Astrocyte (in vitro differentiated cells and primary cell): ENCODE measurements around the gene EPRS1. TPM values are rescaled to one million over a fixed set of nuclear protein-coding genes. Genes with fewer than 3 reads are reported as not detected.

ENCODE experiments used
- DNase-seq: peaks from one replicate; pipeline ENCODE4 v3.0.0-alpha.2; 2010; ENCODE audit warnings: low read depth
- FAIRE-seq: peaks from 2 replicates; lab custom pipeline; 2011; peaks lifted over from hg19 to GRCh38; lab: Jason Lieb, UNC
- H2AFZ ChIP-seq: 2 replicates; pipeline ENCODE4 v1.6.0; 2012; ENCODE audit warnings: low read depth, low read length, inconsistent platforms
- H3K27ac ChIP-seq: 2 replicates; pipeline ENCODE4 v1.5.1; 2011; ENCODE audit warnings: low read depth, low read length, inconsistent platforms
- H3K27me3 ChIP-seq: 2 replicates; pipeline ENCODE4 v1.6.0; 2011; ENCODE audit warnings: low read length, inconsistent platforms; ENCODE audit not compliant: insufficient read depth
- H3K36me3 ChIP-seq: 2 replicates; pipeline ENCODE4 v1.5.1; 2011; ENCODE audit warnings: low read length, inconsistent platforms; ENCODE audit not compliant: insufficient read depth
- H3K4me1 ChIP-seq: 2 replicates; pipeline ENCODE4 v1.5.1; 2011; ENCODE audit warnings: low read length, inconsistent platforms; ENCODE audit not compliant: insufficient read depth
- H3K4me2 ChIP-seq: 2 replicates; pipeline ENCODE4 v1.6.0; 2012; ENCODE audit warnings: low read length, inconsistent platforms
- H3K4me3 ChIP-seq: 2 replicates; pipeline ENCODE4 v1.5.1; 2011; ENCODE audit warnings: low read depth, mild to moderate bottlenecking, low read length, inconsistent platforms; ENCODE audit not compliant: insufficient read depth
- H3K79me2 ChIP-seq: 2 replicates; pipeline ENCODE4 v1.6.0; 2012; ENCODE audit warnings: mild to moderate bottlenecking, low read length, inconsistent platforms; ENCODE audit not compliant: insufficient read depth
- H3K9ac ChIP-seq: 2 replicates; pipeline ENCODE4 v1.6.0; 2012; ENCODE audit warnings: mild to moderate bottlenecking, low read length, inconsistent platforms
- H3K9me3 ChIP-seq: 2 replicates; pipeline ENCODE4 v1.5.1; 2012; ENCODE audit warnings: low read depth, mild to moderate bottlenecking, low read length, inconsistent platforms; ENCODE audit not compliant: insufficient read depth
- H4K20me1 ChIP-seq: 2 replicates; pipeline ENCODE4 v1.6.0; 2012; ENCODE audit warnings: low read length, inconsistent platforms; ENCODE audit not compliant: insufficient read depth
- H3K27ac Mint-ChIP-seq: one replicate; pipeline ENCODE4 v1.8.0; 2021; ENCODE audit warnings: mild to moderate bottlenecking, mixed read lengths; ENCODE audit not compliant: unreplicated experiment
- H3K27me3 Mint-ChIP-seq: one replicate; pipeline ENCODE4 v1.8.0; 2021; ENCODE audit warnings: low read depth, mixed read lengths; ENCODE audit not compliant: unreplicated experiment
- H3K36me3 Mint-ChIP-seq: one replicate; pipeline ENCODE4 v1.8.0; 2021; ENCODE audit warnings: low read depth, mixed read lengths; ENCODE audit not compliant: unreplicated experiment
- H3K4me1 Mint-ChIP-seq: one replicate; pipeline ENCODE4 v1.8.0; 2021; ENCODE audit warnings: low read depth, mixed read lengths; ENCODE audit not compliant: unreplicated experiment
- H3K4me3 Mint-ChIP-seq: one replicate; pipeline ENCODE4 v1.8.0; 2021; ENCODE audit warnings: mild to moderate bottlenecking, moderate library complexity, mixed read lengths; ENCODE audit not compliant: unreplicated experiment
- H3K9me3 Mint-ChIP-seq: one replicate; pipeline ENCODE4 v1.8.0; 2021; ENCODE audit warnings: mild to moderate bottlenecking, mixed read lengths; ENCODE audit not compliant: unreplicated experiment
- CTCF ChIP-seq: IDR thresholded peaks from 2 replicates; pipeline ENCODE4 v1.5.1; 2011; ENCODE audit warnings: low read depth, mild to moderate bottlenecking, inconsistent platforms, low read length, moderate library complexity; ENCODE audit not compliant: insufficient read depth
- EZH2 ChIP-seq: IDR thresholded peaks from 2 replicates; pipeline ENCODE4 v1.6.1; 2012; ENCODE audit warnings: mild to moderate bottlenecking, low read length, inconsistent platforms; ENCODE audit not compliant: insufficient read depth
- total RNA-seq: library from RNA; stranded (reverse); gene quantifications from 2 replicates; pipeline ENCODE4 v1.2.1, GENCODE V29; 2021

The EPRS1 gene
- total RNA-seq, 1 donor from 2014 or later: 159 TPM

DNA sequence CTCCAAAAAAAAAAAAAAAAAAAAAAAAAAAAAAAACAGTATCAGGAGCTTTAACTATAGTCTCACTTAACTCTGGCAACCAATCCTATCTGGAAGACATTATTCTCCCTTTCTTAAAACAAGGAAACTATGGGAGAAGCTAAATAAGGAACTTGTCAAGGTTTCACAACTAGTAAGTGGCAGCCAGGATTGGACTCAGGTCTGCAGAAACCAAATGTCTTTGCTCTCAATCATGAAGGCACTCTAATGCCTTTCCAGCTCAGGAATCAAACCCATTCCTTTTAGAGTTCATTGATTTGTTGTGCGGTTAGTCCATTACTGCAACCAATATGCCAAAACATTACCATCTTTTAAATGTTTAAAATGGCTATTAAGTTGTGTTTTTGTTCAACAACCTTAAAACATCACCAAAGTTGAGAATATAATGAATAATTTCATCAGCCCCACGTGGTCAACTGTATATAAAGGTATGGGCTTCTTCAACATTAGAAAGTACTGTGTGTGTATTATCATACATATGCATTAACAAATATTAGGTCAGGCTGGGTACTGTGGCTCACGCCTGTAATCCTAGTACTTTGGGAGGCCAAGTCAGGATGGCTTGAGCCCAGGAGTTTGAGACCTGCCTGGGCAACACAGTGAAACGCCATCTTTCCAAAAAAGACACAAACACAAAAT is 1.5 kb downstream of the EPRS1 start:
- H3K9me3 ChIP-seq: no peaks in the 10 kb centered on the region
- peak overlapping the region; percentile 92 for H3K4me3 Mint-ChIP-seq
- H3K4me2 ChIP-seq: peak overlapping the region; percentile 91

DNA sequence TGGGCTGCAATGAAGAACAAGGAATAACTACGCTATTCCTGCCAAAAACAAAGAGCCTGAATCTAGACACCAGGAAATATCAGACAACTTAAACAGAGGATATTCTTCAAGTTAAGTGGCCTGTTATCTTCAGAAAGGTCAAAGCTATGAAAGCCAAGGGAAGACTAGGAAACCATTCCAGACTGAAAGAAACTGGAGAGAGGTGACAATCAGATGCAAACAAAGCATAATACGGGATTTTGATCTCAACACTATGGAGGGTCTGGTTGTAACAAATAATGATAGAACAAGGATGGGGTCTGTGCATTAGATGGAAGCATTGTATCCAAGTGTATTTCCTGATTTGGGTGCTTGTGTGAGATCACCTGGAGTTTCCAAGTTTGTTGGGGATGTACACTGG is 2.7 kb downstream of the EPRS1 start:
- Histone ChIP-seq H3K9ac (no peak overlapping the region), H2AFZ (no peak overlapping the region), H3K4me3 (no peak overlapping the region), H3K4me1 (peaks cover 11% of the 10 kb centered on the region), H3K4me2 (no peak overlapping the region), H3K79me2 (peaks cover 61% of the 10 kb centered on the region), H4K20me1 (peaks cover 18% of the 10 kb centered on the region), H3K27ac (no peak overlapping the region), H3K27me3 (no peaks in the 10 kb centered on the region), H3K9me3 (no peaks in the 10 kb centered on the region), H3K36me3 (peaks cover 17% of the 10 kb centered on the region)
- FAIRE-seq (peak; percentile 37), DNase-seq (no peak)
- Mint-ChIP-seq H3K27me3 (no peaks in the 10 kb centered on the region), H3K4me3 (peak overlapping the region; percentile 5), H3K9me3 (no peaks in the 10 kb centered on the region), H3K36me3 (peaks cover 3% of the 10 kb centered on the region), H3K4me1 (peaks cover 6% of the 10 kb centered on the region), H3K27ac (no peak overlapping the region)
- no peak for TF ChIP-seq CTCF
- no peak for TF ChIP-seq EZH2

More for the DNA sequence above, 1.5 kb downstream of the EPRS1 start:
- Histone ChIP-seq H3K4me3 (peak overlapping the region; percentile 91), H4K20me1 (peaks cover 13% of the 10 kb centered on the region), H2AFZ (no peak overlapping the region), H3K27me3 (no peaks in the 10 kb centered on the region), H3K79me2 (peaks cover 55% of the 10 kb centered on the region), H3K36me3 (peaks cover 8% of the 10 kb centered on the region), H3K27ac (no peak overlapping the region), H3K9ac (peak overlapping the region; percentile 90), H3K4me1 (peaks cover 11% of the 10 kb centered on the region)
- H3K27me3 Mint-ChIP-seq: no peaks in the 10 kb centered on the region
- H3K36me3 Mint-ChIP-seq: no peaks in the 10 kb centered on the region
- no peak for DNase-seq
- peak overlapping the region; percentile 85 for H3K27ac Mint-ChIP-seq
- TF ChIP-seq EZH2: no peak
- no peak for TF ChIP-seq CTCF
- no peak for FAIRE-seq
- peaks cover 6% of the 10 kb centered on the region for H3K4me1 Mint-ChIP-seq
- no peaks in the 10 kb centered on the region for H3K9me3 Mint-ChIP-seq

DNA sequence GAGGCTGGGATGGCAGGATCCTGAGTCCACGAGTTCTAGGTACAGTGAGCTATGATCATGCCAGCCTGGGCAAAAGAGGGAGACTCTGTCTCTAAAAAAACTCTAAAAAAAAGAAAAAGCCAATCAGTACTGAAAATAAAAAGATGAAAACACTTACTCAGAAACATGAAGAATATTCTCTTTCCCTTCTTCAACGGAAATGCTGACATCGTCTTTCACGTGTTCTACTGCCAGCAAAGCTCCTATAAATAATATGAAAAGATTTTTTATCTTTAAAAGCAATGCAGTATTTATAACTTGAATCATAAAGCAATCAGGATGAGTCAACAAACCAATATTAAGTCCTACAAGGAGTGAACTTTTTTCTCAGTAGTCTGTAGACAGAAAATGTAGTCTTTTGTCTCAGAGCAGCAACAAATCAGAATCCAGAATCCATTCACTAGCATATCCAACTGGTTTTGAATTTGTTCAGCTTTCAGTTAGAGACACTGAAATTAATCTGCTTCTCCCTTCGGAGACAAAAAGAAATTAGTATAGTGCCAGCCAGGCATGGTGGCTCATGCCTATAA is 6.2 kb downstream of the EPRS1 start:
- no peak overlapping the region for H3K4me2 ChIP-seq
- Mint-ChIP-seq H3K27me3 (no peaks in the 10 kb centered on the region), H3K4me3 (no peak overlapping the region), H3K9me3 (no peaks in the 10 kb centered on the region), H3K36me3 (peaks cover 5% of the 10 kb centered on the region), H3K4me1 (peaks cover 6% of the 10 kb centered on the region), H3K27ac (no peak overlapping the region)
- H3K27ac ChIP-seq: no peak overlapping the region
- no peaks in the 10 kb centered on the region for H3K9me3 ChIP-seq
- peaks cover 79% of the 10 kb centered on the region for H3K79me2 ChIP-seq
- TF ChIP-seq CTCF (no peak), EZH2 (no peak)
- H3K9ac ChIP-seq: no peak overlapping the region
- no peak for DNase-seq
- H3K4me3 ChIP-seq: no peak overlapping the region
- no peak for FAIRE-seq
- no peak overlapping the region for H2AFZ ChIP-seq
- peaks cover 42% of the 10 kb centered on the region for H4K20me1 ChIP-seq
- H3K36me3 ChIP-seq: peaks cover 21% of the 10 kb centered on the region
- H3K4me1 ChIP-seq: peaks cover 7% of the 10 kb centered on the region
- H3K27me3 ChIP-seq: no peaks in the 10 kb centered on the region
